Measurements from ENCODE around the gene BEAN1.

BEAN1 gene

DNA sequence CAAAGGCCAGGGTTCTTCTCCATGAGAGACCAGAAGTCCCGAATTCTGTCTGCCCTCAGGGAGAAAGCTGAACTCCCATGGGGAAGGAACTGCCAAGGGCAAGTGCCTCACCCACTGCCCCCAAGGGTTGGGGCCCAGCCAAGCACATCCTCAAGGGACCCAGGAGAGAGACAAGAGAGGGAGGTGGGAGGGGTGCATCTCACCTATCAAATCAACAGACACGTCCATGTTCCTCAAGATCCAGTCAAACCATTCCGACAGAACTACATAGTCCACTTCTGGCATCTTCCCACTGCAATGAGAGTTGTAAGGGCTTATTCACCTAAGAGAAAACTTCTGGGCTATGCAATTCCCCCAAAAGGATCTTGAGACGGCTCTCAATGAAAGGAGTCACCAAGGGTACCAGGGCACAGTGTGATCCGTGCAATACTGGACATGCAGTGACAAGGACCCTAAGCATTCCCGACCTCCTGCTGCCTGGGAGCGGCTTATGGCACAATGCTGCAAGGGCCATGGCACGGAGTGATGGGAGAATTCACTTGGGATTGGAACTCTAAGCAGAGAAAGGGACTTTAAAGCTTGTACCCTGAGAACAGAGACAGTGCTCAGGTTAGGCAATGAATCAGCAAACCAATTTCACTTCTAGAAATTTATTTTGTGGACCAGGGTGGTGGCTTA, 90.6 kb downstream of the BEAN1 start:
- Histone ChIP-seq H3K27me3 (ENCODE audit: insufficient read depth, poor library complexity, severe bottlenecking) (no peaks in the 10 kb centered on the region), H3K4me3 (replicated peaks; ENCODE audit: insufficient read depth, low read length) (no peak overlapping the region), H3K27ac (replicated peaks) (peak overlapping the region; percentile 95)
- DNase-seq (ENCODE audit: low read depth in 1 of 2, low spot score in 1 of 2): peak in 1 of 2 experiments; percentile 38
- TF ChIP-seq, protein P1, sequence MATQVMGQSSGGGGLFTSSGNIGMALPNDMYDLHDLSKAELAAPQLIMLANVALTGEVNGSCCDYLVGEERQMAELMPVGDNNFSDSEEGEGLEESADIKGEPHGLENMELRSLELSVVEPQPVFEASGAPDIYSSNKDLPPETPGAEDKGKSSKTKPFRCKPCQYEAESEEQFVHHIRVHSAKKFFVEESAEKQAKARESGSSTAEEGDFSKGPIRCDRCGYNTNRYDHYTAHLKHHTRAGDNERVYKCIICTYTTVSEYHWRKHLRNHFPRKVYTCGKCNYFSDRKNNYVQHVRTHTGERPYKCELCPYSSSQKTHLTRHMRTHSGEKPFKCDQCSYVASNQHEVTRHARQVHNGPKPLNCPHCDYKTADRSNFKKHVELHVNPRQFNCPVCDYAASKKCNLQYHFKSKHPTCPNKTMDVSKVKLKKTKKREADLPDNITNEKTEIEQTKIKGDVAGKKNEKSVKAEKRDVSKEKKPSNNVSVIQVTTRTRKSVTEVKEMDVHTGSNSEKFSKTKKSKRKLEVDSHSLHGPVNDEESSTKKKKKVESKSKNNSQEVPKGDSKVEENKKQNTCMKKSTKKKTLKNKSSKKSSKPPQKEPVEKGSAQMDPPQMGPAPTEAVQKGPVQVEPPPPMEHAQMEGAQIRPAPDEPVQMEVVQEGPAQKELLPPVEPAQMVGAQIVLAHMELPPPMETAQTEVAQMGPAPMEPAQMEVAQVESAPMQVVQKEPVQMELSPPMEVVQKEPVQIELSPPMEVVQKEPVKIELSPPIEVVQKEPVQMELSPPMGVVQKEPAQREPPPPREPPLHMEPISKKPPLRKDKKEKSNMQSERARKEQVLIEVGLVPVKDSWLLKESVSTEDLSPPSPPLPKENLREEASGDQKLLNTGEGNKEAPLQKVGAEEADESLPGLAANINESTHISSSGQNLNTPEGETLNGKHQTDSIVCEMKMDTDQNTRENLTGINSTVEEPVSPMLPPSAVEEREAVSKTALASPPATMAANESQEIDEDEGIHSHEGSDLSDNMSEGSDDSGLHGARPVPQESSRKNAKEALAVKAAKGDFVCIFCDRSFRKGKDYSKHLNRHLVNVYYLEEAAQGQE (IDR thresholded peaks at IDR 0.05; ENCODE audit: insufficient replicate concordance, low read depth): no peak
- 0 out of 2 replicates have a peak, but pooled peaks have one; percentile 9 for TF ChIP-seq SPI1 (IDR thresholded peaks at IDR 0.05; ENCODE audit: borderline replicate concordance, low read depth)
- TF ChIP-seq GABPA (IDR thresholded peaks at IDR 0.05; ENCODE audit: low read depth): no peak

DNA sequence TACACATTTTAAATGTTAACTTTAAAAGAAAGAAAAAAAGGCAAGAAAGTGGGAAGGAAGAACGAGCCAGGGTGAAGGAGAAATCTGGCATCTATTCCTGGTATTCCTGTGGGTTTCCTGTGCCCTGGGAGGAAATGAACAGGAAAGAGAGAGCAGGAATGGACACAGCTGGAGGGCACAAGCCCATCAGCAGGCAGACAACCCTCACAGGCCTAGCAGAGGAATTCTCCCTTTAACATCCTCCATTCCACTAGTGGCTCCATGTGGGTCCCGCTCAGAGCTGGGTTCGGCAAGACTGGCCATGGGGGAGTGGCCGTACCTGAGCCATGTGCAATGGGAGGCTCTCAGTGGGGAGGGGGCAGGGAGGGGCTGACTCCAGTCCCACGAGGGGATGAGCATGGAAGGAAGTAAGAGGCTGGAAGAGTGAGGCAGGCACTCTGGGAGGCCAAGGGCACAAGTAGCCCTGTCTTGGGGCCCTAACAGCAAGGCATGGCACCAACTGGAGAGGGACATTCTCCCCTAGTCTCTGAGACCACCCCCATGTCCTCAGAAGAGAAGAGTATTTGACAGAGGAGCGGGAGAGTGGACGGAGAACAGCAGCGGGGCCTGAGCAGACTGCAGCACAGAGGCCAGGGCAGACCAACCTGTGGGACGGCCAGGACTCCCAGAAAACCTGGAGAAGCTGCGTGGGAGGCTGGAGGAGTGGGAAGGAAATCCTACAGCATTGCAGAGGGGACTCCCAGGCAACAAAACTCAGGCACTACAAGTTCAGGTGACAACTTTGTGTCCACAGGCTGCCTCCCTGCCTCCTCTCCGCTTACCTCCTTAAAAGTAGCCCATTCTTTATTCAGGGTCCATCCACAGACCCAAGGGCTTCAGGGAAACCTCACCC, 92.6 kb downstream of the BEAN1 start:
- H3K27ac ChIP-seq (replicated peaks): peak overlapping the region; percentile 99

DNA sequence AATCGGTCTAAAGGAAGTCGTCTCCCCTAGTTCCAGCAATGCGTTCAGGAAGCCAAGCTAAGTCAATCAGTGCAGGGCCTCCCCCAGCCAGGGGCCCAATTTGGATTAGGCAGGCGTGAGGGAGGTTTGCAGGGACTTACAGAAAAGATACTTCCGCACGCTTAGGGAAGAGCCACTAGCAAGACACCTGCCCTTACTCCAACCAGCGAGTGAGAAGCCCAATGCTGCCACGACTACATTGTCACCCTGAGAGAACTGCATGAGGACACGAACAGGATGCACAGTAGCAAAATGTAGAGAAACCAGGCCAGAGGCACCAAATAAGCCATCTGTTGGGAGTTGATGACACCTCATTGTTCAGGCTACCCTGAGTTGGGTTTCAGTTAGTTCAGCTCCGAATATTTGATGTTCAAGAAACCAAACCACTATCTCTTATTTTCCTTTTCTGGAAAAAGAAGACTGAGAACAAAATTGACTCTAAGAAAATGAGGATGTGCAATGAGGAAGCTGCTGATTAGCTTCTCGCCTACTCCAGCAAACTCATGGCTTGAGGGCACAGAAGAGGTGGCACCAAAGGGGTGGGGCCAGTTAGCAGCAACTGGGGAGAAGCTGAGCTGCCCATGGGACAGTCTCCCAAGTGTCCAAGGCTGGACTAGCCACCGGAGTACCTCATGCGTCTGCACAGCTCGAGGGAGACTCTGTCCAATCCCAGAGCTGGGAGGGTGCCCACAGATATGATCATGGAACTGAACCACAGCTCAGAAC, 93.5 kb downstream of the BEAN1 start:
- Histone ChIP-seq H3K4me3 (replicated peaks; ENCODE audit: insufficient read depth, low read length) (no peak overlapping the region), H3K27ac (replicated peaks) (peak overlapping the region; percentile 99), H3K27me3 (ENCODE audit: insufficient read depth, poor library complexity, severe bottlenecking) (no peaks in the 10 kb centered on the region)
- DNase-seq (ENCODE audit: low read depth in 1 of 2, low spot score in 1 of 2): peak; percentile 81 to 88
- TF ChIP-seq, protein P1 (IDR thresholded peaks at IDR 0.05; ENCODE audit: insufficient replicate concordance, low read depth): no peak
- no peak for TF ChIP-seq GABPA (IDR thresholded peaks at IDR 0.05; ENCODE audit: low read depth)
- peak; percentile 17; the same call in 1 of the 2 replicates for TF ChIP-seq POLR2AphosphoS5 (IDR thresholded peaks at IDR 0.05; ENCODE audit: low read depth)
- peak; percentile 95 for TF ChIP-seq SPI1 (IDR thresholded peaks at IDR 0.05; ENCODE audit: borderline replicate concordance, low read depth)
- TF ChIP-seq, protein P2, sequence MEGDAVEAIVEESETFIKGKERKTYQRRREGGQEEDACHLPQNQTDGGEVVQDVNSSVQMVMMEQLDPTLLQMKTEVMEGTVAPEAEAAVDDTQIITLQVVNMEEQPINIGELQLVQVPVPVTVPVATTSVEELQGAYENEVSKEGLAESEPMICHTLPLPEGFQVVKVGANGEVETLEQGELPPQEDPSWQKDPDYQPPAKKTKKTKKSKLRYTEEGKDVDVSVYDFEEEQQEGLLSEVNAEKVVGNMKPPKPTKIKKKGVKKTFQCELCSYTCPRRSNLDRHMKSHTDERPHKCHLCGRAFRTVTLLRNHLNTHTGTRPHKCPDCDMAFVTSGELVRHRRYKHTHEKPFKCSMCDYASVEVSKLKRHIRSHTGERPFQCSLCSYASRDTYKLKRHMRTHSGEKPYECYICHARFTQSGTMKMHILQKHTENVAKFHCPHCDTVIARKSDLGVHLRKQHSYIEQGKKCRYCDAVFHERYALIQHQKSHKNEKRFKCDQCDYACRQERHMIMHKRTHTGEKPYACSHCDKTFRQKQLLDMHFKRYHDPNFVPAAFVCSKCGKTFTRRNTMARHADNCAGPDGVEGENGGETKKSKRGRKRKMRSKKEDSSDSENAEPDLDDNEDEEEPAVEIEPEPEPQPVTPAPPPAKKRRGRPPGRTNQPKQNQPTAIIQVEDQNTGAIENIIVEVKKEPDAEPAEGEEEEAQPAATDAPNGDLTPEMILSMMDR (IDR thresholded peaks at IDR 0.05; ENCODE audit: insufficient read depth, low read length): no peak

More for the DNA sequence above, 92.6 kb downstream of the BEAN1 start:
- DNase-seq (ENCODE audit: low read depth in 1 of 2, low spot score in 1 of 2): no peak
- no peaks in the 10 kb centered on the region for H3K27me3 ChIP-seq (ENCODE audit: insufficient read depth, poor library complexity, severe bottlenecking)
- TF ChIP-seq GABPA (IDR thresholded peaks at IDR 0.05; ENCODE audit: low read depth): no peak
- TF ChIP-seq, protein P2 (IDR thresholded peaks at IDR 0.05; ENCODE audit: insufficient read depth, low read length): no peak
- TF ChIP-seq POLR2AphosphoS5 (IDR thresholded peaks at IDR 0.05; ENCODE audit: low read depth): no peak
- TF ChIP-seq SPI1 (IDR thresholded peaks at IDR 0.05; ENCODE audit: borderline replicate concordance, low read depth): no peak
- TF ChIP-seq, protein P1 (IDR thresholded peaks at IDR 0.05; ENCODE audit: insufficient replicate concordance, low read depth): no peak
- H3K4me3 ChIP-seq (replicated peaks; ENCODE audit: insufficient read depth, low read length): no peak overlapping the region

All from HL-60 (cell line).